Superior temporal gyrus (tissue), 1 donor: Measurements from ENCODE around the gene HSPA1B.

Experiments
- DNase-seq: peaks from one replicate; pipeline ENCODE4 v3.0.0-alpha.2; 2016; ENCODE audit errors: extremely low spot score

HSPA1B gene

DNA sequence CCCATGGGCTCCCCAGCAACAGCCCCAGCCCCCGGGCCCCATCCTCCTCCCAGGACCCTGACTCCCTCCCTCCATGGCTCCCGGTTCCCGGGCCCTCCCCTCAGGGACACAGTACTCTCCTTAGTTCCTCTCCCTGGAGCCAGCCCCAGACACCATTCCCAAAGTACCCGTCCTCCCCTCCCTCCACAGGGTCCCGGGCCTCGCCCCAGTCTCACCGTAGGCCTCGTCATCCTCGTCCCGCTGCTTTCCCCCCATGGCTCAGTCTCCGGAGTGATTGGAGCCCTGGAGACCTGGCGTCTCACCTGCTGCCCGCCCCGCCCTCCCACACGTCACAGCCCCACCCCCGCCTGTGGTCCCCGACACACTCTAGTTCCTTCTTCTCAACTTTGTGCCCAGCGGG is 51.2 kb downstream of the HSPA1B start, which contains the start of gene SLC44A4:
Gene SLC44A4, minus strand, starts transcription at position 272 of the 400 bp plus-strand sequence. Its CDS starts 17 bp downstream, at position 255.
- DNase-seq: no peak

DNA sequence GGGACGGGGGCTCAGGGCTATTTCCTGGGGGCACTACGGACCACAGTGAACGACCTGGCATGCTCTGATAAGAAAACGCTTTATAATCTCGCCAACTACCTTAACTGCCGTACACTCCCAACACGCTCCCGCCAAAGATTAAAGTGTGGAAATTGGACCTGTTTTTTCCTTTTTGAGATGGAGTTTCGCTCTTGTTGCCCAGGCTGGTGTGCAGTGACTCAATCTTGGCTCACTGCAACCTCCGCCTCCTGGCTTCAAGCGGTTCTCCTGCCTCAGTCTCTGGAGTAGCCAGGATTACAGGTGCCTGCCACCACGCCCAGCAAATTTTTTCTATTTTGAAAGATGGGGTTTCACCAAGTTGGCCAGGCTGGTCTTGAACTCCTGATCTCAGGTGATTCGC is 51.6 kb downstream of the HSPA1B start:
- DNase-seq: no peak
